Activated gamma-delta T cell treated with Interleukin-2 at 50 U/mL for 16 hours (primary cell): ENCODE data around the gene PLOD3.

Source experiments
- DNase-seq: peaks from one replicate; pipeline ENCODE4 v3.0.0-alpha.2; 2020

The PLOD3 gene

DNA sequence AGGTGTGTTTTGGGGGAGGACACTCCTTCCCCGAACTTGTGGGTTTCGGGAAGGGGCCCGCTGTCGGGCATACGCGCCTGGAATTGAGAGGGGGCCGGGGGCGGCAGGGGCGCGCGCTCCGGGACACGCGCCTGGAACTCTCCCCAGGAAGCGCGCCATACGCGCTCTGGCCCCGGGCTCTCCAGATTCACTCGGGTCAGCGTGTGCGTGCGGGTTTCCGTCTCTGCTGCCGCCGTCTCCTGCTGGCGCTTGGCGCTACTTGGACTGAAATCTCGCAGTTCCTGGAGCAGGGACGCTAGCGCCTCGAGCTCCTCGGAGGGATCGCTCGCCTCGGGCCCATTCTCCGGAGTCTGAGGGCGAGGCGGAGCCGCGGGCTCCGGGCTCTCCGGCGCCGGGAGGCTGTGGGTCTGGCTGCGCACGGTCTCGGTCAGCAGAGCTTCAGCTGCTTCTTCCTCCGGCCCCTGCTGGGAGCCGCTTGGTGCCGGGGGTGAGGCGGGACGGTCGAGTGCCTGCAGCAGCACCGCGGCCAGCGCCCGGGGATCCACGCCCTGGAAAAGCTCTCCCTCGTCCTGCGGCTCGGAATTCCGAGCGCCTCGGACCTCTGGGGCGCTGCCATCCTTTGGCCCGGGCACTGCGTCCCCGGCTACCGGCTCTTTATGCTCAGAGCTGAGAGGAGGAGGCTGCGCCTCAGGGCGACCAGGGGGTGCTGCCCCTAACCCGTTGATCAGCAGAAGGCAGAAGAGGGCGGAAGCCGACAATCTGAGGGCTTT lies 53.1 kb downstream of the PLOD3 start:
- no peak for DNase-seq

DNA sequence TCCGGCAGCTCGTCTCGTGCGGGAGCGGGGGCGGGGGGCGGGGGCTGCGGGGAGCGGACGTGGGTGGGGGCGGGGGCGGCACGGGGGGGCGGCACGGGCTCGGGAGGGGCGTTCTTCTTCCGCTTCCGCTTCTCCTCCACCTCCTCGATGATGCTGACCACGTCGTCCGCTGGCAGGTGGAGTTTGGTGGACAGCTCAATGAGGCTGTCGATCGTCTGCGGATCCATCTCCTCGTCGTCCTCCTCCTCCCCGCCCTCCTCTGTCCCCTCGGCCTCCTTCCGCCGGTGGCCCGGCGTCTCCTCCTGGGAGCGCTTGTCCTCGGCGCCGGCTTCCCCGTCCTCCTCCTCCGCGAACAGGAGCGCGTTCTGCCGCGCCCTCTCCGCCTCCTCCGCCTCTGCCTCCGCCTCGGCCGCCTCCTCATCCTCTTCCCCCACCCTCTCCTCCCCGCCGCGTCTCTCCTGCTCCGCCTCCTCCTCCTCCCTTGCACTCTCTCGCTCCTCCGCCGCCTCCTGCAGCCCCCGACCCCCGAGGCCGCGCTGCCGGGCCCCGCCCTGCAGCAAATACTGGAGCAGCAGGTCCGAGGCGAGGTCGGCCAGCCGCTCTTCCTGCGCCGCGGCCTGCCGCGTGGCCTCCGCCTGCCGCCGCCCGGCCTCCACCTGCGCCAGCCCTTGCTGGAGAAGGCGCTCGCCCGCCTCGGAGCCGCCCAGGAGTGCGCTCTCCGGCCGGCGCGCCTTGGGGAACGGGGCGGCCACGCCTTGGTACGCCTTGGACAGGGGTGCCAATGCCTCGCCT lies 53.9 kb downstream of the PLOD3 start:
- DNase-seq = no peak

DNA sequence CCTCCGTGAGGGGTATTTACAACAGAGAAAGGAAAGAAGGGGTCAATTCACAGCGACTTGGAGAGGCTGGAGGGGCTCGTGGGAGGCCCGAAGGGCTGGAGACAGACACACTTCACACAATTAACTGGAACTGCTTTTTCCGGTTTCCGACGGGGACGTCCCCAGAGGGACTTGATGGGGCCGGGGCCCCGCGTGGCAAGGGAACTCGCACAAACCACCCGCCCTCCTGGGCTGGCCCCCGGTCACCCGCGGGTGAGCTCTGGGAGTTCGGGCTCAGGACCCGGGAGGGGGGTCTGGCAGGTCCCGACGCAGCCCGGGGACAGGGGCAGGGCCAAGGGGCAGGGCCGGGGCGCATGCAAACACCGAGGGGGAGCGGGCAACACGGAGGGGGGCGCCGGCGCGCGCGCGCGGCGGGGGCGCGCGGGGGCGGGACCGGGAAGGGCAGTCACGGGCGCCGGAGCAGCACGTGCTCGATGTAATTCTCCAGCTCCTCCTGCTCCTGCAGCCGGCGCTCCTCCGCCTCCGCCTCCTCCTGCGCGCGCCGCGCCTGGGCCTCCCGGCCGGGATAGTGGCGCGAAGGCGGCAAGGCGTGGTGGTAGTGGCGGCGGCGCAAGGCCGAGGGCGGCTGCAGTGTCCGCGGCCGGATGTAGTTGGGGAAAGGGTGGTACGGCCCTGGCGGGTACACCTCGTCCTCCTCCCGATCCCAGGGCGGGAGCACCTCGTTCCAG lies 54.7 kb downstream of the PLOD3 start:
- no peak for DNase-seq

DNA sequence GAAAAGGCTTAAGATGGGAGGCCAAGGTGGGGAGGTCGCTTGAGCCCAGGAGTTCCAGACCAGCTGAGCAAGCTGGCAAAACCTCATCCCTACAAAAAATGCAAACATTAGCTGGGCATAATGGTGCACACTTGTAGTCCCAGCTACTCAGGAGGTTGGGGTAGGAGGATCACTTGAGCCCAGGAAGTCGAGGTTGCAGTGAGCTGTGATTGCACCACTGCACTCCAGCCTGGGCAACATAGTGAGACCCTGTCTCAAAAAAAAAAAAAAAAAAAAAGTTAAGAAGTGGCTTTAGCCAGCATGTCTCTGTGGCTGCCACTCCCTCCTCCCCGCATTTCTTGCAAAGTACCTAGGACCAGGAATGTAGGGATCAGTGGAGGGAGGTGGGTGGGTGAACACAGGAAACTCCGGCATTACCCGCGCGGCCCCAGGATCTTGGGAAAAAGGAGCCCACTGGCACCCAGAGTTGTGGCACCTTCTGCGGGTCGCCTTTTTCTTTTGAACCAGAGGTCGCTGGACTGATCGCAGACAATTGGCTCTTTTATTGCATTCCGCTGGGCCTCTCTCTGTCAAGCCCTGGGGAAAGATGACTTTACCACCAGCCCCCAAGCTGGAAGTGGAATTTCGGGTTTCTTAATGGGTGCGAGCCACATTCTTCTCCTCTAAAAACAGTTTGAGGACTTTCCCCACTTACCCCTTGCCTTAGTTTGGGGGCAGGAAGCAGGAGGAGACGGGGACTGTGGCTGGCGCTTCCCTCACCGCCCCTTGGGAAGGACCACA lies 55.5 kb downstream of the PLOD3 start:
- no peak for DNase-seq

DNA sequence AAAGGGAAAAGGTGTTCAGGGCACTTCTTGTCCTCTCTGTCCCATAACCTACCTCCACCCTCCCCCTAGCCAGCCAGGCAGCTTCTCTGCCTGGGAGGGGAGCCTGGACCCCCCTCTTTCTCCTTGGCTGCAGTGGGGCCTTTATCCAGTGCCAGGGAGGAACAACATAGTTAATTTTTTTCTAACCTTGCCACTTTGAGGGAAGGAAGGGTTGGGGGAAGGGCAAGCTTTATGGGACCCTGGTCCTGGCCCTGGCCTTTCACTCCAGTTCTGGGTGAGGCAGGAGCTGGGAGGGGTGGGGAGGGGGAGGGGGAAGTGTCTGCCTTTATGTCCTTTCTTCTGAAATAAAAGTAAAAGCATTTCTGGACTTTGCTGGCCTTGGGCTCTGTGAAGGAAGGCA lies 56.5 kb downstream of the PLOD3 start:
- no peak for DNase-seq

DNA sequence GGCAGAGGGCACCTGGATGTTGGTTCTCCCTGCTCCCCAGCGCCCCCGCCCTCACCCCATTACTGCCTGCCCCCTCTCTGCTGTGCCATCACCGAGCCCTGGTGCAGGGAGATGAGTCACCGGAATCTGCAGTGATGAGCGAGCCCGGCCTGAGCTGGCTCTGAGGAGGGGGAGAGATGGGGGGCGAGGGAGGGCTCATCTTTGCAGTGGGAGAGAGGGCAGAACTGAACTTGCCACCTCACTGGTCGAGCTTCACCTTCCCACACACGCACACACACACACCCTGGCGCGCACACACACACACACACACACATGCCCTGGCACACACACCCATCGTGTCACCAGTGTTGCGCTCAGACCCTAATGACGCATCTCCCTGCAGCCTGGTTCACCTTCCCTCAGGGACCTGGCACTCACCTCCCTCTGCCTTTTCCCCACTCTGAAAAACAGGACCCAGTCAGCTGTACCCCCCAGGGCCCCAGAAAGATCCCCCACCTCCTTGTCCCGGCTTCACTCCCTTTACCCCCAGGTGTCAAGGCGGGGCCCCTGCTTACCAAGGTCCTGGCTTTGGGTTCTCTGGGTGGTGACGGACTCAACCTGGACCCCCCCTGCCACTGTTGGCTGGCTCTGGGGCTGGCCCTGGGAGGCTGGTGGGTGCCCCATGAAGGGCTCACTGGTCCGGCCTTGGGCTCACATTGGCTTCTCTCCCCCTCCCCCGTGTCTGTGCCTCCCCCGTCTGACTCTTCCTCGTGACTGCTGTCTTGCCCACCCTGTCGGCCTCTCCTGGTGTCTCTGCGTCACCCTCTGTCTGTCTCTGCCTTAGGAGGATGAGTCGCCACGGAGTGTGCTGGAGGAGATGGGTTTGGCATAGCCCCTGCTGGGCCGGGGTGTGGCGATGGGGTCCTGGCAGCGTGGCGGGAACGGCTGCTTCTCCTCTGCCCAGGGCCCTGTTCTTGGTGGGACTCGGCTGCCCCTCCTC lies 57.4 kb downstream of the PLOD3 start:
- DNase-seq = no peak

DNA sequence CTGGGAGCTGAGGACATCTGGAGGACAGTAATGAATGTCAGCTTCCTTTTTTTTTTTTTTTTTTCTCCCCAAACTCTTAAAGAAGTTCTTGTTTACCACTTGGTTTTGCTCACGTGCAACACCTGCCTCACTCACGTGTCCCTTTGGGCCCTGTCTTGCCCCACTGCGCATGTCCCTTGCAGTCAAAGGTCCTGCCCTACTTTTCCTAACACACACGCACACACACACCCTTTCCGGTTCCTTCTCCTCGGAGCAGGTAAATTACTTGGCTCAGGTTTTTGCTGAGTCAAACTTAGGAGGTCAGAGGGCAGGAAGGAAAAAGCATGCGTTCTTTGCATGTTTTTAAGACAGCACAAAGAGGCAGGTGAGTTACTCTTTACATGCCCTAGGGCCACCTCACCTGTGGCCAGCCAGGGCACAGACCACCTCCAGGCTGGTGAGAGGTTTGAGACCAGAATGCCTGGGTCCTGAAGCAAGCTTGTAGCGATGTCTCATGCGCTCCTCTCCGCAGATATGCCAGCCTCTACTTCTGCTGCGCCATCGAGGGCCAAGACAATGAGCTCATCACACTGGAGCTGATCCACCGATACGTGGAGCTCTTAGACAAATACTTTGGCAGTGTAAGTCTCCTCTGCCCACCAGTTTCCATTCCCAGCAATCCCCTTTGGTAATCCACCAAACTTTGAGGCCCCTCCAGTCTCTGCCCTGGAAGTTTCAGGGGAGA lies 60.4 kb downstream of the PLOD3 start:
- no peak for DNase-seq

DNA sequence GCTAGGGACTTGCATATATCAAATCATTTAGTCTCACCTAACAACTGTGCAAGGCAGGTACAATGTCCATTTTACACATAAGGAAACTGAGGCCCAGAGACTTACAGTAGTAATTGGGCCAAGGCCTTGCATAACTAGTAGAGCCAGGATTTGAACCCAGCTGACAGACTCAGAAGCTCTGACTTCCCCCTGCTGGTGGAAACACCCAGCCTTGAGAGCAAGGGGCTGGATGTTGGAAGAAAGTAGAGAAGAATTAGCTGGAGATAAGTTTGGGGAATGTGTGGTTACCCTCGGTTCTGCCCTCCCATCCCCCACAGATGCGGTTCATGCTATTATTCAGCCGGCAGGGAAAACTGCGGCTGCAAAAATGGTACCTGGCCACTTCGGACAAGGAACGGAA lies 61.1 kb downstream of the PLOD3 start:
- DNase-seq = no peak
